Renal pelvis (tissue), 4 donors: ENCODE results near the gene ADIPOQ. TPM values are rescaled to one million over a fixed set of nuclear protein-coding genes. Genes with fewer than 3 reads are reported as not detected.
A peak's percentile ranks its signal among the peaks of the same experiment; 100 is the strongest.
"Not testable (repeated sequence)": the region's sequence is repeated elsewhere in the genome, so short reads cannot be mapped to it uniquely, and the experiment has no call there.

Source experiments
- DNase-seq: peaks from one replicate; pipeline ENCODE4 v3.0.0-alpha.2; 2013
- polyA plus RNA-seq, 3 donors: library from polyadenylated mRNA; unstranded; fragments of 120-200 nt; gene quantifications; one replicate each; pipeline ENCODE4 v1.2.1, GENCODE V29; 2013; ENCODE audit not compliant: insufficient read length in 3 of 3

ADIPOQ gene
- polyA plus RNA-seq, 3 donors = 0.03 to 0.04 TPM; not detected in 1

GRCh38 chr3:186870421-186871201 is 28.1 kb downstream of the ADIPOQ start:
- DNase-seq = no peak

GRCh38 chr3:186871403-186871924 is 29.0 kb downstream of the ADIPOQ start:
- DNase-seq = no peak

- not testable (repeated sequence) for DNase-seq
Measured at GRCh38 chr3:186873796-186874195, 31.3 kb downstream of the ADIPOQ start.

GRCh38 chr3:186874216-186874615 is 31.7 kb downstream of the ADIPOQ start:
- not testable (repeated sequence) for DNase-seq

- DNase-seq = not testable (repeated sequence)
Measured at GRCh38 chr3:186874841-186875240, 32.3 kb downstream of the ADIPOQ start.

GRCh38 chr3:186875708-186876107 is 33.2 kb downstream of the ADIPOQ start:
- DNase-seq = no peak

- no peak for DNase-seq
Measured at GRCh38 chr3:186879781-186880180, 37.3 kb downstream of the ADIPOQ start.

GRCh38 chr3:186880406-186880805 is 37.9 kb downstream of the ADIPOQ start:
- DNase-seq = no peak

GRCh38 chr3:186882150-186882524 is 39.6 kb downstream of the ADIPOQ start:
- no peak for DNase-seq

- no peak for DNase-seq
Measured at GRCh38 chr3:186882881-186883685, 40.6 kb downstream of the ADIPOQ start.

- no peak for DNase-seq
Measured at GRCh38 chr3:186883686-186884058, 41.2 kb downstream of the ADIPOQ start.

- not testable (repeated sequence) for DNase-seq
Measured at GRCh38 chr3:186884868-186885267, 42.4 kb downstream of the ADIPOQ start.

GRCh38 chr3:186886202-186886981 is 43.9 kb downstream of the ADIPOQ start:
- no peak for DNase-seq

- not testable (repeated sequence) for DNase-seq
Measured at GRCh38 chr3:186887507-186887938, 45.0 kb downstream of the ADIPOQ start.

GRCh38 chr3:186888569-186888968 is 46.1 kb downstream of the ADIPOQ start:
- no peak for DNase-seq

GRCh38 chr3:186889698-186890097 is 47.2 kb downstream of the ADIPOQ start:
- DNase-seq = not testable (repeated sequence)

- DNase-seq = no peak
Measured at GRCh38 chr3:186890911-186891310, 48.4 kb downstream of the ADIPOQ start.

GRCh38 chr3:186893071-186893470 is 50.6 kb downstream of the ADIPOQ start:
- DNase-seq = not testable (repeated sequence)

- DNase-seq = no peak
Measured at GRCh38 chr3:186895406-186895805, 52.9 kb downstream of the ADIPOQ start.

- no peak for DNase-seq
Measured at GRCh38 chr3:186896006-186896405, 53.5 kb downstream of the ADIPOQ start.

- peak; percentile 76 for DNase-seq
Measured at GRCh38 chr3:186896875-186897274, 54.4 kb downstream of the ADIPOQ start.

GRCh38 chr3:186901135-186901734 is 58.7 kb downstream of the ADIPOQ start:
- no peak for DNase-seq
